ENCODE data around the gene SPEF2.

- TF ChIP-seq CTCF (conservative IDR thresholded peaks at IDR 0.05; ENCODE audit: low read length), result no peak
- TF ChIP-seq EZH2phosphoT487 (IDR thresholded peaks at IDR 0.05; ENCODE audit: borderline replicate concordance, low read depth, low read length), result no peak
These were observed 29.5 kb downstream of the SPEF2 start for GRCh38 chr5:35647128-35647527.
